Activated CD8-positive, alpha-beta memory T cell treated with anti-CD3 and anti-CD28 coated beads, Interleukin-2, amount 50 U/mL, for 1 hour (primary cell): ENCODE results near the gene SACM1L.
"Not testable (repeated sequence)": the region's sequence is repeated elsewhere in the genome, so short reads cannot be mapped to it uniquely, and the experiment has no call there.

ENCODE experiments used
- DNase-seq: peaks from one replicate; pipeline ENCODE4 v3.0.0-alpha.2; 2020; ENCODE audit errors: extremely low read depth

Gene SACM1L

GRCh38 chr3:45666757-45667431, 22.3 kb upstream of the SACM1L start:
- no peak for DNase-seq

DNA sequence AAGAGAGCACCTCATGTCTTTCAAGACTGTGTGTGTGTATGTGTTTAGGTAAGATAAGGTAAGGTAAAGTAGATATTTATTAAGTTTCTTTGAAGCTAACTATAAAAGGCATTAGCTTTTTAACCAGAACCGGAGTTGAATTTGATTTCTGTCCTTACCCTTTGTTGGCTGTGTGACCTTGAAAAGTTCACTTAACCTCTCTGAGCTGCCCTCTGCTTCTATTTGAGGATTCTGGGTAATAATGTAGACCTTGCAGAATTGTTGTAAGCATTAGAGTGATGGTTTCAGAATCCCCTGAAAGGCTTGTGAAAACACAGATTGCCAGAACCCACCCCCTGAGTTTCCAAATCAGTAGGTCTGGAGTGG, 21.6 kb upstream of the SACM1L start:
- DNase-seq = no peak

- no peak for DNase-seq
Observed at GRCh38 chr3:45670436-45670835, 18.8 kb upstream of the SACM1L start.

DNA sequence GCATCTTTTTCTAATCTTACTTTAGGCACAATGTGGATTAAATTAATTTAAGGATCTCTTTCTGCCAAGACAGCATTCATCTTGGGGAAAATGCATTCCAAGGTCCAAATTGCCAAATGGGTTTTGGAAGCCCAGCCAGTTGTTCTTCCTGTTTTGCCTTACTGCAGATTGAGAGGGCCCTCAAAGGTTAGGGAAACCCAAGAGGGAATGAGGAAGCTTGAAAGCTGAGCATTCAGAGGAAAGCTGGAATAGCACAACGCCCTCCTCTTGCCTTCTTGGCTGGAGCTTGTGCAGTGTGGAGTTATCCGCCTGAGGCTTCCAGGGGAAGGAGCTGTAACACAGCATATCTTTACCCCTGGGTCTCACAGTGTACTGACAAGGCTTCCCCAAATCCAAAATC, 18.2 kb upstream of the SACM1L start:
- DNase-seq = no peak

GRCh38 chr3:45673273-45673672, 15.9 kb upstream of the SACM1L start:
- DNase-seq = no peak

- DNase-seq = no peak
Observed at GRCh38 chr3:45676325-45677032, 12.7 kb upstream of the SACM1L start.

DNA sequence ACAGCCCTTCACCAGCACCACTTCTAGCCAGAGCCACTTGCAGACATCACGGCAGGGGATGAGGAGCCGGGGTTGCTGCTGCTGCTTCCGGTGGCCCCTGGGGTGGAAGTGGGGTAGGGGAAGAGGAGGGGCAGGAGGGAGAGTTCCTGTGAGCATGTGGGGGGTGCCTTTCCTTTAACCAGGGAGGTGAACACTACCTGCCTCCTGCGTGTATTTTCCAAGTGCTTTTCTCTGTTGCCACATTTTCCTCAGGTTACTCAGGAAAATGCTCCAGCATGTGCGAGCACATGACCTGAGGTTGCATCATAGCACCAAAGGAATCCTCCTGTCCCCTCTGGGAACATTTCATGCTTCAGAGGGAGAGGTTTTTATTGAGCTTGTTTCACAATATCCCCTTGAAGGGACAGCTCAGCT, 12.2 kb upstream of the SACM1L start:
- no peak for DNase-seq

GRCh38 chr3:45677841-45678240, 11.4 kb upstream of the SACM1L start:
- no peak for DNase-seq

GRCh38 chr3:45679805-45680204, 9.4 kb upstream of the SACM1L start:
- no peak for DNase-seq

DNA sequence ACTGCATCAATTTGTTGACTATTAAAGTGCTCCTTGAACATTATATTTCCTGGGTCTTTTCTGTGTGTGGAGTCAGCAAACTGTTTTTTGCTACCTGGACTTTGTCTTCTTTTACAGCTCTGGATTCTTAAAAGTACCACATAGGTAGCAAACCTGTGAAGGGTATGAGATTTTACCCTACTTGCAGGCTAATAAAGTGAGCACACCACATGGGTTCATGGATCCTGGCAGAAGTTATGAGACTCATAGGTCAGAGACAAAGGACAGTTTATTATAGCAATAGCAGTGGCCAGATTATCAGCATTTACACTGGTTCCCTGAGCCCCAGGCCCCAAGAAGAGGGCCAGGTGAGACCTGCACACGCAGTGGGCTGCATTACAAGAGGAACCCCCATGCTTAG, 8.0 kb upstream of the SACM1L start:
- no peak for DNase-seq

- no peak for DNase-seq
Observed at GRCh38 chr3:45681846-45682245, 7.3 kb upstream of the SACM1L start.

DNA sequence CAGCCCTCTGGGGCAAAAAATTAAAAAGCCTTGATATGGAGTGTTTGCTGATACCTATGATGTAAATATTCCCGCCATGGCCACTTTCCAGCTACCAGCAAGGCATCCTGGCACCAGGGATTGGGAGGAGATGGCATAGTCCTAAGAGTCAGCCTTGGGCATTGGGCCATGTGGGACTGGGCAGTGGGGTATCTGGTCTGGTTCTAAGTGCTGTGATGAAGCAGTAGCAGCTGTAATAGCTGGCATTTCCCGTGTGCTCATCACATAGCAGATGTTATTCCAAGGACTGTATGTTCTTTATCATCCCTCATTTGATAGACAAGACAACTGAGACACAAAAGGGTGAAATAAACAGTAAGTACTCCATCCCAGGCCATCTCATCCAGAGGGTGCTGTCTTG, 6.9 kb upstream of the SACM1L start:
- DNase-seq = no peak

GRCh38 chr3:45682786-45683185, 6.4 kb upstream of the SACM1L start:
- no peak for DNase-seq

- DNase-seq = no peak
Observed at GRCh38 chr3:45683417-45684326, 5.5 kb upstream of the SACM1L start.

GRCh38 chr3:45684327-45684892, 4.8 kb upstream of the SACM1L start:
- no peak for DNase-seq

DNA sequence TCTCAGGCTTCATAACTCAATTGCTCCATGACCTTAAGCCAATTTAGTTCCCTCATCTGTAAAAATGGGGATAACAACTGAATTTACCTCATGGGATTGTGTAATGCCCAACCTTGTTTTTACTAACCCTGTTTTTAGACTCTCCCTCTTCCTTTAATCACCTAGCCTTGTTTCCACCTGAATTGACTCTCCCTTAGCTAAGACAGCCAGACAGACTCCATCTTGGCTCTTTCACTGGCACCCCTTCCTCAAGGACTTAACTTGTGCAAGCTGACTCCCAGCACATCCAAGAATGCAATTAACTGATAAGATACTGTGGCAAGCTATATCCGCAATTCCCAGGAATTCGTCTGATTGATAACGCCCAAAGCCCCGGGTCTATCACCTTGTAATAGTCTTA, 3.5 kb upstream of the SACM1L start:
- not testable (repeated sequence) for DNase-seq

DNA sequence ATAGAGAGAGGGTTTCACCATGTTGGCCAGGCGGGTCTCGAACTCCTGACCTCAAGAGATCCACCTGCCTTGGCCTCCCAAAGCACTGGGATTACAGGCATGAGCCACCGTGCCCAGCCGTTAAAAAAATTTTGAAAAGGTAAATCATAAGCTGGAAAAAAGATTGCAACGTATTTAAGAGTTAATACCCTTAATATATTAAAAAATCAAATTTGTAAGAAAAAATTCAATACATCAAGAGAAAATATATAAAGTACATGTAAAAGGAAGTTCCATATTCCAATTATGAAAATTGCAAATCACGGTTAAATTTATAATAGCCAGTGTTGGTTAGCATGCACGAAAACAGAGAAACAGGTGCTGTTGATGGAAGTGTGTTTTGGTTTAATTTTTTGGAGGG, 2.3 kb upstream of the SACM1L start:
- no peak for DNase-seq

GRCh38 chr3:45687828-45688193, 1.4 kb upstream of the SACM1L start:
- no peak for DNase-seq

DNA sequence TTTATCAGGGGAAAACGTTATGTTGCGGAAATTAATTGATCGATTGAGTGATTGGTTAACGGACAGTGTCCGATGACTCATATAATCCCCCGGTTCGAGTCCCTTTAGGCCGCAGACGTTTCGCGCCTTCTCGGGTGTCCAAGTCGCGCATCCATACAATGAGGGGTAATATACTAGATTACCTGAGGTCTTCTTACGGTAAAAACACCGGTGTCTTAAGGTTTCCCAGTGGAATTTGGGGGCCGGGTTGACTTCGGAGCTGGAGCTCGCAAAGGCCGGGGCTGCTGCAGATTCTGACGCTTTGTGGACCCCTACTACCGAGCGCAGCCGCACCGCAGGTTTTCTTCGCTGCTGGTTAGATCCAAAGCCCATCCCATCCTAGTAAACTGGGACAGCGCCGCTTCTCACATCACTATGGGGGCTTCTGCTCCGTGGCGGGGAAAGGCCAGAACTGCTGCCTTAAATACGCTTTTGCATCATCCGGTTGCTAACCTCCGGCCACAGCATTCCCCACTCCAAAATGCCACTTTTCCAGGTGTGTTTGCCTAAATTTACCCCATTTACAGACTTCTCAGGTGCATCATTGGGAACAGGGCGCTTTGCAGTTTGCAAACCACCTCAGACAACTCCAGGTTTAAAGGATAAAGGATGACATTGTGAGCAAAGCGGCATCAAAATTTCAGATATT, 858 bp upstream of the SACM1L start:
- DNase-seq = no peak

- DNase-seq = no peak
Observed at GRCh38 chr3:45689787-45690145, 570 bp downstream of the SACM1L start.

- DNase-seq = no peak
Observed at GRCh38 chr3:45690336-45691035, 1.3 kb downstream of the SACM1L start.
